SW480 (cell line): ENCODE results near the gene KRTAP10-8.
"Not testable (repeated sequence)": the region's sequence is repeated elsewhere in the genome, so short reads cannot be mapped to it uniquely, and the experiment has no call there.

ENCODE experiments used
- DNase-seq: peaks from one replicate; pipeline ENCODE4 v3.0.0-alpha.2; 2016; ENCODE audit warnings: low spot score

Gene KRTAP10-8, protein sequence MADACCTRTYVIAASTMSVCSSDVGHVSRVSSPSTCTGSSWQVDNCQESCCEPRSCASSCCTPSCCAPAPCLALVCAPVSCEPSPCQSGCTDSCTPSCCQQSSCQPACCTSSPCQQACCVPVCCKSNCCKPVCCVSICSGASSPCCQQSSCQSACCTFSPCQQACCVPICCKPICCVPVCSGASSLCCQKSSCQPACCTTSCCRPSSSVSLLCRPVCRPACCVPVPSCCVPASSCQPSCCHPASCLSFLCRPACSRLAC

GRCh38 chr21:44612029-44612486, at the start of gene KRTAP10-8:
TSS of gene KRTAP10-8 (plus strand) at chr21:44612079. CDS start at chr21:44612101, 22 bp downstream.
- no peak for DNase-seq

GRCh38 chr21:44564099-44564498, 47.8 kb upstream of the KRTAP10-8 start:
- no peak for DNase-seq

DNA sequence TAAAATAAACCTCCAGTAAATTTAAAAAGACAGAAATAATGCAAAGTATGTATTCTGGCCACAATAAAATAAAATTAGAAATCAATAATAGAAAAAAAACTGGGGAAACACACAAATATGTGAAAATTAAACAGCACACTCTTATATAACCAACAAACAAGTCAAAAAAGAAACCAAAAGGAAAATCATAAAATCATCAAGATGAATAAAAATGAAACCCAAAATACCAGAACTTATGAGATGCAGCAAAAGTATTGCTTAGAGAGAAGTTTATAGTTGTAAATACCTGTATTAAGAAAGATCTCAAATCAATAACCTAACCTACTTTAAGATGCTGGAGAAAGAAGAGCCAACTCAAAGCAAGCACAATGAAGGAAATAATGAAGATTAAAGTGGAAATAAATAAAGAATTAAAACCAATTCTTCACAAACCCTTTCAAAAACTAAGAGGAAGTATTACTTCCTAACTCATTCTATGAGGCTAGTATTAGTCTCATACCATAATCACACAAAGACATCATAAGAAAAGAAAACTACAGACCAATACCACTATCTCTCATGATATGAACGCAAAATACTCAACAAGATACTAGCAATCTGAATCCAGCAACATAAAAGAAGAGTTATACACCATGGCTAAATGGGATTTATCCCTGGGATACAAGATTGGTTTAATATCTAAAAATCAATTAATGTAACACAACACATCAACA, 46.8 kb upstream of the KRTAP10-8 start:
- DNase-seq: no peak

- DNase-seq: no peak
Observed at GRCh38 chr21:44566403-44566802, 45.5 kb upstream of the KRTAP10-8 start.

- DNase-seq: no peak
Observed at GRCh38 chr21:44567481-44568171, 44.3 kb upstream of the KRTAP10-8 start.

DNA sequence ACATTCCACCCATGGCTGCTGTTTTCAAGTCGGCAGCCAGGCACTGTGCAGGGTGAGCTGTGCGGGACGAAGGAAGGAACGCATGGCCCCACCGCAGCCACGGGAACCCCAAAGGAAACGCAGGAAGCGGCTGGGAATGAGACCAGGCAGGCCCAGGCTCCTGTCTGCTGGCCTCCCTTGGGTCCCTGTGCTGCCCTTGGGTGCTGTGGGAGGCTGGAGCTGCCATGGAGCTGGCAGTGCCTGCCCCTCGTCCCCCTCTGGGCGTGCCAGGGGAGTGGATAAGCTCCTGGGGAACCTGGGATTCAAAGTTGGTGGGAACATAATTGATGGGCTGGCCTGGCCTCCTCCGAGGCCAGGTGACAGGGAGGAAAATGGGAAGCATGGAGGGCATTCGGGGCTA, 43.6 kb upstream of the KRTAP10-8 start:
- no peak for DNase-seq

DNA sequence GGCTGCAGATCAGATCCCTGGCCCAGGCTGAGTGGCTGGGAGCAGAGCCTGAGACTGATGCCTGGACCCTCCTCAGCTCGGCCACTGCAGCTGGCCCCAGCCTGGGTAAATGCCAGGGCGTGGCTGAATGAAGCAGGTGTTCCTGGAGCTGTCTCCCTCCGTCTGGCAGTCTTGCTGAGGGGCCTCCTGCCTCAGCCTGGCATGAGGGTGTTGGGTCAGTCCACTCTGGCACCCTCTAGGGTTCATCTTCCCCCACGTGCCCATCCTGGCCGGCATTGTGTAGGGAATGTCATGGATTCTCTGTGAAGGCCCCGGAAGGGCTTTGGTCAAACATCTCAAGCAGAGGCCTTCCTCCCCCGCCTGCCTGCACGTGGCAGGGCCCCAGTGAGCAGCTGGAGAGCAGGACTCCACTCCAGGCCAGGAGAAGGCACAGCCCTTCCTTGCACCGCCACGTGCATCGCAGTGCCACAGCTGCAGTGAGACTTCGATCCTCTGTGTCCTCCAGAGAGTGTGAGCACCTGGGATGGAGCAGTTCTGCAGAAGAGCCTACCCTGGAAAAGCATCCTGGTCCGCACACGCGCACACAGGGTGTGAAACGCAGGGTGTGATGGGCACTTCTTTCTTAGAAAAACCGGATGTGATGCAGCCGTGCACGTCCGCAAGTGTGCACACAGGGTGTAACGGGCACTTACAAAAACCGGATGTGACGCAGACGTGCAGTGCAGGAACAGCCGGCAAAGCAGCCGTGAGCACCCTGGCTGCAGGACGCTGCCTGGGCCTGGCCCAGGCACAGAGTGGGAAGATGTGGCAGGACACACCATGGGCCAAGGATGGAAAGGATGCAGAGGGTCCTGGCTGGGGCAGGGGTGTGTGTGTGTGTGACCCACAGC, 43.0 kb upstream of the KRTAP10-8 start:
- DNase-seq: no peak

GRCh38 chr21:44569861-44570517, 41.9 kb upstream of the KRTAP10-8 start:
- DNase-seq: no peak

- DNase-seq: no peak
Observed at GRCh38 chr21:44571296-44571695, 40.6 kb upstream of the KRTAP10-8 start.

GRCh38 chr21:44571844-44572782, 39.8 kb upstream of the KRTAP10-8 start:
- no peak for DNase-seq

DNA sequence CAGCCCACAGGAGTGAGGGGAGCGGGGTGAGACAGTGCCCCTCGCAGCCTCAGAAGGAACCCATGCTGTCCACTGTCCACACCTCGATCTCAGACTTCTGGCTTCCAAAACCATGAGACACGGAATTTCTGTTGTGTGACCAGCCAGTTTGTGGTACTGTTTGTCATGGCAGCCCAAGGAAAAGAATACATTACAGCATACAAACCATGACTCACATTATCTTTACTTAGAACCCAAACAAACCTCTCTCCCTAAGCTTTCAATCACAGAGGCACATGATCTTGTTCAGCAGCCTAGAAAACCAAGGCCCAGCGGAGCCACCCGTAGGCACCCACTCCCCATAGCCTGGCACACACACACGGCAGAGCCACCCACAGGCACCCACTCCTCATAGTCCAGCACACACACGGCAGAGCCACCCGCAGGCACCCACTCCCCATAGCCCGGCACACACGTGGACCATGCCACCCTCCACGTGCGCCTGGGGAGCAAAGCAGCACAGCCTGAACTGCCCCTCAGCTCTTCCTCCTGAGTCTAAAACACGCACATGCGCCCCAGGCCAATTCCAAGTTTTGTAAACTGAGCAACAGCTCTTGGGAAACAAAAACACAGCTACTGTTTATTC, 38.8 kb upstream of the KRTAP10-8 start:
- DNase-seq: peak; percentile 23

- not testable (repeated sequence) for DNase-seq
Observed at GRCh38 chr21:44573630-44574456, 38.0 kb upstream of the KRTAP10-8 start, which contains the start of gene KRTAP10-4. TSS of gene KRTAP10-4 (plus strand) at chr21:44573729. CDS start at chr21:44573759, 30 bp downstream.

GRCh38 chr21:44574457-44575306, 37.2 kb upstream of the KRTAP10-8 start:
- DNase-seq: peak; percentile 50

- no peak for DNase-seq
Observed at GRCh38 chr21:44575307-44576024, 36.4 kb upstream of the KRTAP10-8 start.

GRCh38 chr21:44576025-44576420, 35.9 kb upstream of the KRTAP10-8 start:
- DNase-seq: no peak

- DNase-seq: no peak
Observed at GRCh38 chr21:44578371-44579055, 33.4 kb upstream of the KRTAP10-8 start.
